Activated naive CD8-positive, alpha-beta T cell (primary cell): Measurements from ENCODE around the gene NUBPL.
"Not testable (repeated sequence)": the region's sequence is repeated elsewhere in the genome, so short reads cannot be mapped to it uniquely, and the experiment has no call there.

Experiments used
- H3K27ac Mint-ChIP-seq: one replicate; pipeline ENCODE4 v1.8.0; 2021; ENCODE audit warnings: mixed read lengths
- H3K27me3 Mint-ChIP-seq: one replicate; pipeline ENCODE4 v1.8.0; 2021; ENCODE audit warnings: mixed read lengths
- H3K36me3 Mint-ChIP-seq: one replicate; pipeline ENCODE4 v1.8.0; 2021; ENCODE audit warnings: mixed read lengths
- H3K4me1 Mint-ChIP-seq: one replicate; pipeline ENCODE4 v1.8.0; 2021; ENCODE audit warnings: low read depth, mixed read lengths
- H3K4me3 Mint-ChIP-seq: one replicate; pipeline ENCODE4 v1.8.0; 2021; ENCODE audit warnings: mild to moderate bottlenecking, mixed read lengths
- H3K9me3 Mint-ChIP-seq: one replicate; pipeline ENCODE4 v1.8.0; 2021; ENCODE audit warnings: low read depth, mixed read lengths

Gene NUBPL

GRCh38 chr14:31677630-31678029 lies 116.4 kb downstream of the NUBPL start:
- Mint-ChIP-seq H3K4me3 (no peak overlapping the region), H3K27ac (no peak overlapping the region), H3K36me3 (peaks cover 36% of the 10 kb centered on the region), H3K9me3 (peaks cover 14% of the 10 kb centered on the region), H3K4me1 (no peaks in the 10 kb centered on the region), H3K27me3 (no peaks in the 10 kb centered on the region)

GRCh38 chr14:31678421-31679249 lies 117.4 kb downstream of the NUBPL start:
- Mint-ChIP-seq H3K4me1 (no peaks in the 10 kb centered on the region), H3K27me3 (no peaks in the 10 kb centered on the region), H3K27ac (no peak overlapping the region), H3K9me3 (peaks cover 15% of the 10 kb centered on the region), H3K4me3 (no peak overlapping the region), H3K36me3 (peaks cover 40% of the 10 kb centered on the region)

GRCh38 chr14:31682768-31683167 lies 121.6 kb downstream of the NUBPL start:
- H3K4me3 Mint-ChIP-seq = no peak overlapping the region
- H3K27ac Mint-ChIP-seq = no peak overlapping the region
- peaks cover 47% of the 10 kb centered on the region for H3K36me3 Mint-ChIP-seq
- no peaks in the 10 kb centered on the region for H3K4me1 Mint-ChIP-seq
- H3K9me3 Mint-ChIP-seq = peaks cover 27% of the 10 kb centered on the region
- no peaks in the 10 kb centered on the region for H3K27me3 Mint-ChIP-seq

GRCh38 chr14:31687726-31688125 lies 126.5 kb downstream of the NUBPL start:
- no peak overlapping the region for H3K27ac Mint-ChIP-seq
- no peak overlapping the region for H3K4me3 Mint-ChIP-seq
- H3K27me3 Mint-ChIP-seq = no peaks in the 10 kb centered on the region
- H3K4me1 Mint-ChIP-seq = no peaks in the 10 kb centered on the region
- H3K9me3 Mint-ChIP-seq = peaks cover 15% of the 10 kb centered on the region
- H3K36me3 Mint-ChIP-seq = peaks cover 45% of the 10 kb centered on the region

- H3K4me3 Mint-ChIP-seq = no peak overlapping the region
- peaks cover 6% of the 10 kb centered on the region for H3K9me3 Mint-ChIP-seq
- no peaks in the 10 kb centered on the region for H3K27me3 Mint-ChIP-seq
- H3K4me1 Mint-ChIP-seq = no peaks in the 10 kb centered on the region
- H3K36me3 Mint-ChIP-seq = peaks cover 34% of the 10 kb centered on the region
- no peak overlapping the region for H3K27ac Mint-ChIP-seq
Observed at GRCh38 chr14:31690056-31690455, 128.9 kb downstream of the NUBPL start.

- H3K9me3 Mint-ChIP-seq = no peaks in the 10 kb centered on the region
- H3K4me1 Mint-ChIP-seq = no peaks in the 10 kb centered on the region
- H3K27me3 Mint-ChIP-seq = no peaks in the 10 kb centered on the region
- H3K36me3 Mint-ChIP-seq = peaks cover 34% of the 10 kb centered on the region
- H3K4me3 Mint-ChIP-seq = no peak overlapping the region
- H3K27ac Mint-ChIP-seq = no peak overlapping the region
Observed at GRCh38 chr14:31692376-31692781, 131.2 kb downstream of the NUBPL start.

- Mint-ChIP-seq H3K4me1 (no peaks in the 10 kb centered on the region), H3K27ac (no peak overlapping the region), H3K27me3 (no peaks in the 10 kb centered on the region), H3K9me3 (no peaks in the 10 kb centered on the region), H3K36me3 (peaks cover 21% of the 10 kb centered on the region), H3K4me3 (no peak overlapping the region)
Observed at GRCh38 chr14:31696378-31696777, 135.2 kb downstream of the NUBPL start.

- no peaks in the 10 kb centered on the region for H3K4me1 Mint-ChIP-seq
- no peak overlapping the region for H3K4me3 Mint-ChIP-seq
- H3K27me3 Mint-ChIP-seq = no peaks in the 10 kb centered on the region
- peaks cover 42% of the 10 kb centered on the region for H3K36me3 Mint-ChIP-seq
- no peak overlapping the region for H3K27ac Mint-ChIP-seq
- peaks cover 7% of the 10 kb centered on the region for H3K9me3 Mint-ChIP-seq
Observed at GRCh38 chr14:31699809-31700208, 138.6 kb downstream of the NUBPL start.

- no peak overlapping the region for H3K4me3 Mint-ChIP-seq
- no peak overlapping the region for H3K27ac Mint-ChIP-seq
- no peaks in the 10 kb centered on the region for H3K27me3 Mint-ChIP-seq
- peaks cover 45% of the 10 kb centered on the region for H3K36me3 Mint-ChIP-seq
- peaks cover 7% of the 10 kb centered on the region for H3K9me3 Mint-ChIP-seq
- H3K4me1 Mint-ChIP-seq = no peaks in the 10 kb centered on the region
Observed at GRCh38 chr14:31700282-31701074, 139.3 kb downstream of the NUBPL start.

- Mint-ChIP-seq H3K27ac (no peak overlapping the region), H3K4me1 (no peaks in the 10 kb centered on the region), H3K27me3 (no peaks in the 10 kb centered on the region), H3K36me3 (peaks cover 46% of the 10 kb centered on the region), H3K9me3 (peaks cover 10% of the 10 kb centered on the region), H3K4me3 (no peak overlapping the region)
Observed at GRCh38 chr14:31702130-31702529, 140.9 kb downstream of the NUBPL start.

GRCh38 chr14:31703056-31703455 lies 141.9 kb downstream of the NUBPL start:
- no peaks in the 10 kb centered on the region for H3K4me1 Mint-ChIP-seq
- H3K4me3 Mint-ChIP-seq = no peak overlapping the region
- H3K9me3 Mint-ChIP-seq = peaks cover 16% of the 10 kb centered on the region
- no peak overlapping the region for H3K27ac Mint-ChIP-seq
- peaks cover 48% of the 10 kb centered on the region for H3K36me3 Mint-ChIP-seq
- no peaks in the 10 kb centered on the region for H3K27me3 Mint-ChIP-seq

- H3K27ac Mint-ChIP-seq = no peak overlapping the region
- H3K4me3 Mint-ChIP-seq = no peak overlapping the region
- peaks cover 60% of the 10 kb centered on the region for H3K36me3 Mint-ChIP-seq
- peaks cover 20% of the 10 kb centered on the region for H3K9me3 Mint-ChIP-seq
- H3K27me3 Mint-ChIP-seq = no peaks in the 10 kb centered on the region
- H3K4me1 Mint-ChIP-seq = no peaks in the 10 kb centered on the region
Observed at GRCh38 chr14:31705731-31706130, 144.5 kb downstream of the NUBPL start.

- H3K4me1 Mint-ChIP-seq, H3K27me3 Mint-ChIP-seq, H3K4me3 Mint-ChIP-seq, H3K27ac Mint-ChIP-seq: not testable (repeated sequence)
- H3K36me3 Mint-ChIP-seq = peaks cover 55% of the 10 kb centered on the region
- H3K9me3 Mint-ChIP-seq = peaks cover 13% of the 10 kb centered on the region
Observed at GRCh38 chr14:31708661-31709060, 147.5 kb downstream of the NUBPL start.

GRCh38 chr14:31712244-31713127 lies 151.3 kb downstream of the NUBPL start:
- Mint-ChIP-seq H3K27ac (no peak overlapping the region), H3K4me3 (no peak overlapping the region), H3K9me3 (peaks cover 7% of the 10 kb centered on the region), H3K4me1 (no peaks in the 10 kb centered on the region), H3K36me3 (peaks cover 45% of the 10 kb centered on the region), H3K27me3 (no peaks in the 10 kb centered on the region)

- Mint-ChIP-seq H3K27ac (no peak overlapping the region), H3K36me3 (peaks cover 29% of the 10 kb centered on the region), H3K27me3 (no peaks in the 10 kb centered on the region), H3K9me3 (no peaks in the 10 kb centered on the region), H3K4me1 (no peaks in the 10 kb centered on the region), H3K4me3 (no peak overlapping the region)
Observed at GRCh38 chr14:31716208-31716607, 155.0 kb downstream of the NUBPL start.
